GM18909 (cell line): ENCODE data around the gene SPDYA.
"Not testable (repeated sequence)": the region's sequence is repeated elsewhere in the genome, so short reads cannot be mapped to it uniquely, and the experiment has no call there.

Experiments used
- ATAC-seq: cut with Tn5 transposase; IDR thresholded peaks from one replicate; pipeline ENCODE4 v1.9.1; 2021; ENCODE audit warnings: mild to moderate bottlenecking; ENCODE audit not compliant: unreplicated experiment, poor library complexity

SPDYA gene

GRCh38 chr2:28810384-28811285 is at the start of gene SPDYA:
TSS of gene SPDYA (plus strand) at chr2:28810834. CDS start at chr2:28816015, 5,181 bp downstream.
- peak; percentile 80 for ATAC-seq

DNA sequence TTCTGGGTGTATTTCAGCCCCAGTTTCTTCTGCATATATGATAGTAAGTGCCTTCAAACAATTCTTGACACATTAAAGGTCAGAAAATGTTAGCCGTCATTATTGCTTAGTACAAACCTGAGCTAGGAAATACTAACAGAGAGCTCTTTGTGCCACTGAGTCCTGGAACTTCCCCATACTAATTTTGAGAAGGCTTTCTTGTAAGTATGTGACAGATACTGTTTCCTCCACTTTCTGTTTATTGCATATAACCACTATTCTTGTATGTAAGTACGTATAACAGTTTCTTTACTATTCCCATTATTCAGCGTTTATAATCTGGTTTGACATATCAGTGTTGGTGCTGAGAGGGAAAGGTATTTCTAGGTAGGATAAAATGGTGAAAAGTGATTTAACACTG is 49.2 kb upstream of the SPDYA start:
- no peak for ATAC-seq

DNA sequence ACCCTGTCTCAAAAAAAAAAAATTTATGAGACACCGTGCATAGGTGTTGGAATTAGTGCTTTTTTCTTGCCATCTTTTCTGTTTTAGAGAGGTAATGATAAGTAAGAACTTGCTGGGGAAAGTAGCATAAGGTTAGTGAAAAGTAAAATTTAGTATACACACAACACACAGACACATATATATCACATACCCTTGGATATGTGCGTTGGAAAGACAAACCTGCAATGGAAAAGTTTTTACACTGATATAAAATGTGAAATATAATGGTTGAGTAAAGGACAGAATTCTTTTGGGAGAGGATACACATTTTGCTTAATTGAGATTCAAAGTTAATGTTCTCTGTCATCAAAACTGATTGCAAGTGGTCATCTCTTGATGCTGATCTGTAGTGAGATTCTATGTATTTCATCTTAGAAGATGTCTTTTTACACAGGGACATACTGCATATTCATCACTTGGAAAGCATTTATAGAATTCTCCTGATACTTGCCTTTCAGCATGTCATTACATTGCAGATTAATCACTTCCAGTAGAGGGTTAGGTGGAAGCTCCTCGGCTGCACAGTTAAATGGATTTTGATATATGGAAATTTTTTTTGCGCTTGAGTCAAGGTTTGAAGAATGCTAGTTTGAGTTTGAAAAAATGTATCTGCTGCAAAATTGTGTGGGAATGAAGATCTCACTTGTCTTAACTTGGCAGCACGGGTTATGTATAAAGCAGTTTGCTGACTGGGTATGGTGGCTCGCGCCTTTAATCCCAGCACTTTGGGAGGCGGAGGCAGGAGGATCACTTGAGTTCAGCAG is 45.5 kb upstream of the SPDYA start:
- ATAC-seq: no peak

DNA sequence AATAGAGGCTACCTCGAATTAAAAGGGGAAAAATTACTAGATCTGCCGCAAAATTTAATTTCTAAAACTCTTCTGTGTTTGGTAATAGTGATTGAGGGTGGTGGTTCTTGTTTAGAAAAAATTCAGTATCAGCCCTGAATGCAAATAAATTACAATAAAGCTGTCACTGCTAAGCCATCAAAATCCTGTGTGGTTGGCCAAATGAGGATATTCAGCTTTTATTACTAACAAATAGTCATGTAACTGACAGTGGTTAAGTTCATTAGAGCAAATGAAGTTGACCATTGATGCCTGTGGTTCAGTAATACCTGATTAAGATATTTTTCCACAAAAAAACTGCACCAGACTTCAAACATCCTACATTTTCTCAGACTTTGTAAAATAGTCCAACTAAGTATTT is 44.6 kb upstream of the SPDYA start:
- ATAC-seq: no peak

- no peak for ATAC-seq
Observed at GRCh38 chr2:28767337-28767736, 43.3 kb upstream of the SPDYA start.

- no peak for ATAC-seq
Observed at GRCh38 chr2:28768422-28768821, 42.2 kb upstream of the SPDYA start.

DNA sequence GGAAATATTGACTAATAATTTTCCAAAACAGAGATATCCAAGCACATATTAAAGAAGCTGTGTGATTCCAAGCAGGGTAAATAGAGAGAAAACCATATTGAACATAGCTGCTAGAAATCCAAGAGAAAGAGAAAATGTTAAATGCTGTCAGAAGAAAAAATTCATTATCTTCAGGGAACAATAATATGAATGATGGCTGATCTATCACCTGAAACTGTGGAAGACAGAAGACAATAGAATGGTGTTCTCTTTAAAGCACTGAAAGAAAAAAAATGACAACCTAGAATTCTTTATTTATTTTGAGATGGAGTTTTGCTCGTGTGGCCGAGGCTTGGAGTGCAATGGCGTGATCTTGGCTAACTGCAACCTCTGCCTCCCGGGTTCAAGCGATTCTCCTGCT is 41.7 kb upstream of the SPDYA start:
- ATAC-seq: no peak

DNA sequence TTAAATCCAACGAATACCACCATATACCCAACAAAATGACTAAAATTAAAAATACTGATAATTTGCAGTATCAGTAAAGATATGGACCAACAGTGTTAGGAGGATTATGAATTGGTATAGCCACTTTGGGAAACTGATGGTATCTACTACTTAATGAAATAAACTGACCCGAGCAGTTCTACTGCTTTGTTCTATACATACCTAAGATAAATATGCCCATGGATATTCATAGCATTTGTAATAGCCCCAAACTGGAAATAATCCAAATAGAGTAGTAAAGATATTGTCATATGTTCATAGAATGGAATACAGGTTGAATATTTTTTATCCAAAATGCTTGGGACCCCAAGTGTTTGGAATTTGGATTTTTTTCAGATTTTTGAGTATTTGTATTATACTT is 38.3 kb upstream of the SPDYA start:
- ATAC-seq: no peak

GRCh38 chr2:28776471-28776870 is 34.2 kb upstream of the SPDYA start:
- ATAC-seq: no peak

DNA sequence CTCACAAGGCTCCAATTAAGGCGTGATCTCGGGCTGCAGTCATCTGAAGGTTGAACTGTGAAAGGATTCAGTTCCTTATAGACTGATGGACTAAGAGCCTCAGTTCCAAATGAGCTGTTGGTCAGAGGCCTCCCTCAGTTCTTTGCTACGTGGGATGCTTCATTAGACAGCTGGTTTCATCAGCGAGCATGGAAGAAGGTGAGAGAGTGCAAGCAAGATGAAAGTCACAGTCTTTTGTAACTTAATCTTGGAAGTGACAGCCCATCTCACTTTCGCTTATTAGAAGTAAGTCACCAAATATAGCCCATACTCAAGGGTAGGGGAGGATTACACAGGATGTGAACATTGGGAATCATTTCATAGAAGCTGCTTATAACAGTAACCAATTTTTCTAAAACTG is 32.2 kb upstream of the SPDYA start:
- no peak for ATAC-seq

DNA sequence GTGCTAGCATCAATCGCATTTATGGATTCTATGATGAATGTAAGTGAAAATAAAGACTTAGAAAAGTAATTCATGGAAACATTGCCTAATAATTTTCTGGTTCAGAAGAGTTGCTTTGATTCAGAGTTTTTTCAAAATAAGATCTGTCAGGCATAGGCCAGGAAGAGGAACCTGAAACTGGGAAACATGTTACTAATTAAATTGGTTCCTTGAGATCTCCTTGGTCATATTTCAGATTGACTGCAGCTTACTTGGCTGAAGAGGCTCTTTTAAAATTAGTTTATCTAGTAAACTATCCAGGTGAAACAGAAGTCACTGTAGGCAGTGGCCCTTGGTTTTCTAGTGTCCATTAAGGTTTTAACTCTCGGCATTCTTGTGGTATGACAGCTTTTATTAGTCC is 31.6 kb upstream of the SPDYA start:
- ATAC-seq: no peak

DNA sequence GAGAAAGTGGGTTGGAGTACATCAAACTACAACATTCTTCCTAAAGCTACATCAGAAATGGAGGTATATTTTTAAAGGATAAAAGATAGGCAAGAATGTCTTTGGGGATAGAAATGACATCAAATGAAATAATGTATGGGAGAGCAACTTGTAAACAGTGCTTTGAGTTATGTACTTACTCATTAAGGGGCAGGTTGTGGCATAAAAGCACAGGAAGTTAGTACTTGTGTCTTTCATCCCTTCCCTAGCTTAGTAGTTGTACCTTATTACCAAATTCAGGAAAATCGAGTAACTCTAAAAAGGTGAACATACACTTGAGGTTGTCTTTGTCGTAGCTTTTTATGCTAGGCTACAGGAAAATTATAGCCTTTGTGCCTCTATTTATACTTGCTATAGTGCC is 30.1 kb upstream of the SPDYA start:
- no peak for ATAC-seq

DNA sequence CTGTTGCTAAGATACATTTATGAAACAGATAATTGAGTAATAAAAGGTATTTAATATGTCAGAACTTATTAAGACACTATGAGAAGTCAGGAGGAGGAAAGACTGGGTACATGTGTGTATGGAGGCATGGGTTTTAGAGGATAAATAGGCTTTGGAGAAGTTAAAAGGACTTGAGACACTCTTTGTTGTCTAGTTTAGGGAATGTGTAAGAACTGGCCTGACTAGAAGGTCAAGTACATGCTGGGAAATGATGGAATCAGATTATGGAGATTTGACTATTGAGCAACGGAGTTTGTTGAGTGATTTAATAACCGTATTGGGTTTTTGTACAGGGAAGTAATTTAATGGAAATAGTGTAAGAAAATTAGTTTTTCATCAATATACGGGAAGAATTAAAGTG is 28.2 kb upstream of the SPDYA start:
- ATAC-seq: no peak

DNA sequence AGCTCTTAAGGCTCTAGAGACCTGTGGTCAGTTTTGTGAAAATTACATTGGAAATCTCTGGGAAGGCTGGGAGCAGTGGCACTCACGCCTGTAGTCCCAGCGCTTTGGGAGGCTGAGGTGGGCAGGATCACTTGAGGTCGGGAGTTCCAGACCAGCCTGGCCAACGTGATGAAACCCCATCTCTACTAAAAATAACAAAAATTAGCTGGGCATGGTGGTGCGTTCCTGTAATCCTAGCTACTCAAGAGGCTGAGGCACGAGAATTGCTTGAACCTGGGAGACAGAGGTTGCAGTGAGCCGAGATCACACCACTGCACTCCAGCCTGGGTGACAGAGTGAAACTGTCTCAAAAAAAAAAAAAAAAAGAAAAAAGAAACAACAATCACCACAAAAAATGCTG is 26.1 kb upstream of the SPDYA start:
- ATAC-seq: not testable (repeated sequence)

DNA sequence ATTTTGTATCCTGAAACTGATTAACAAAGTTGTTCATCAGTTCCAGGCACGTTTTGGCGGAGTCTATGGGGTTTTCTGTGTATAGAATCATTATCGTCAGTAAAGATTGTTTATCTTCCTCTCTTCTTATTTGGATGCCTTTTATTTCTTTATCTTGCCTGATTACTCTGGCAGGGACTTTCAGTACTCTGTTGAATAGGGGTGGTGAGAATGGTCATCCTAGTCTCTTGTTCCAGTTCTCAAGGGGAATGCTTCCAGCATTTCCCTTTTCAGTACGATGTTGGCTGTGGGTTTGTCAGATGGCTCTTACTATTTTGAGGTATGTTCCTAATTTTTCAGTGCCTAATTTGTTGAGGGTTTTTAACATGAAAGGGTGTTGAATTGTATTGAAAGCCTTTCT is 14.0 kb upstream of the SPDYA start:
- ATAC-seq: no peak

DNA sequence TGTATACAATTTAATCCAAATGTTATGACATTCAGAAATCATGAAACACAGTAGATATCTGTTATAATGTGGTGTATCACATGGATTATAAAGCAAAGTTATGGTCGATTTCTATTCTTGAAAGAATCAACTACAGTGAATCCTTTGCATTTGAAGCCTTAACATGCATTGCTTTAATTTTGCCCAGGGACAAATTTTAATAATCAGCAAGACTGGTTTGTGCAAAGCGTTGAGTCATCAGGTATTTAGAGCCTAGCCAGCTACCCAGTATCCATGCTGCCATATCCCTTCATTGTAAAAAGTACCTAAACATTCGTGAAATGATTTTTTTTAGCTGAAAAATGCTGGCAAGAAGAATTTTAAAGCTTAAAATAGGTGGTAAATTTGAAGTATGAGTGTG is 8.9 kb upstream of the SPDYA start:
- ATAC-seq: no peak

- ATAC-seq: no peak
Observed at GRCh38 chr2:28802975-28803429, 7.6 kb upstream of the SPDYA start.

DNA sequence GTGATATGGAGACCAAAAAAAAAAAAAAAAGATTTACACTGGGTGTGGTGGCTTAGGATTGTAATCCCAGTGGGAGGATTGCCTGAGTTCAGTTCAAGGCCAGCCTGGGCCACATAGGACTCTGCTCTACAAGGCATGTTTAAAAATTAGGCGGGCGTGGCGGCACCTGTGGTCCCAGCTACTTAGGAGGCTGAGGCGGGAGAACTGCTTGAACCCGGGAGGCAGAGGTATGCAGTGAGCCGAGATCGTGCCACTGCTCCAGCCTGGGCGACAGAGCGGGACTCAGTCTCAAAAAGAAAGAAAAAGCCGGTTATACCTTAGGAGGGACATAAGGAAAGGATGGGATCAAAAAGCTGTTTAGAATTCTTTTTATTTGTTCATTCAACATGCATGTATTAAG is 707 bp upstream of the SPDYA start:
- no peak for ATAC-seq

GRCh38 chr2:28818053-28818452 is 7.4 kb downstream of the SPDYA start:
- ATAC-seq: no peak

- no peak for ATAC-seq
Observed at GRCh38 chr2:28821295-28821958, 10.8 kb downstream of the SPDYA start.

DNA sequence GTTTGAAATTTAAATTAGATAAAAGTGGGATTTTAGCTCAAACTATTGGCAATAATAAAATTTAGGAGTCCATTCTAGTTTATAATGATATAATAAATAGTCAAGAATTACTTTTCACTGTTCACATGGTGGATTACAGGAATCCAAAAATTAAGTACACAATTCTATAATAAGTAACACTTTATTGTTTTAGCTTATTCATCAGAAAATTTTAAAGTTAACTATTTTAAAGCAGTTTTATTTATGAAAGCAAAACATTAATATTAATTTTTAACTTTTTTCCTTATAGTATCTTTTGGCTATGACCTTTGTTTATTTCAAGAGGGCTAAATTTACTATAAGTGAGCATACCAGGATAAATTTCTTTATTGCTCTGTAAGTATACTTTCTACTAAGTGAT is 11.4 kb downstream of the SPDYA start:
- no peak for ATAC-seq
